NCI-H187 treated with DMSO at 0.1 percent for 48 hours (cell line): ENCODE results near the gene NCS1.
"Not testable (repeated sequence)": the region's sequence is repeated elsewhere in the genome, so short reads cannot be mapped to it uniquely, and the experiment has no call there.

Source experiments
- DNase-seq: peaks from one replicate; lab custom pipeline; 2025; lab: John Stamatoyannopoulos, UW

Gene NCS1

GRCh38 chr9:130263601-130264413 lies 91.6 kb downstream of the NCS1 start:
- no peak for DNase-seq

- no peak for DNase-seq
These were observed 92.5 kb downstream of the NCS1 start for GRCh38 chr9:130264414-130265350.

- DNase-seq = no peak
These were observed 93.4 kb downstream of the NCS1 start, which contains the start of gene HMCN2 for GRCh38 chr9:130265431-130266235. HMCN2 (plus strand) TSS chr9:130265760; CDS start chr9:130265879, 119 bp downstream.

GRCh38 chr9:130266236-130267098 lies 94.3 kb downstream of the NCS1 start:
- no peak for DNase-seq

- no peak for DNase-seq
These were observed 95.7 kb downstream of the NCS1 start for GRCh38 chr9:130267930-130268329.

- DNase-seq = no peak
These were observed 96.5 kb downstream of the NCS1 start for GRCh38 chr9:130268521-130269211.

GRCh38 chr9:130271473-130271872 lies 99.3 kb downstream of the NCS1 start:
- no peak for DNase-seq

- DNase-seq = no peak
These were observed 103.0 kb downstream of the NCS1 start for GRCh38 chr9:130275156-130275555.

GRCh38 chr9:130276121-130276520 lies 103.9 kb downstream of the NCS1 start:
- DNase-seq = no peak

GRCh38 chr9:130276955-130277354 lies 104.8 kb downstream of the NCS1 start:
- no peak for DNase-seq

- not testable (repeated sequence) for DNase-seq
These were observed 105.3 kb downstream of the NCS1 start for GRCh38 chr9:130277525-130277924.

- no peak for DNase-seq
These were observed 111.5 kb downstream of the NCS1 start for GRCh38 chr9:130283539-130284248.

GRCh38 chr9:130284249-130284625 lies 112.0 kb downstream of the NCS1 start:
- no peak for DNase-seq

- no peak for DNase-seq
These were observed 112.5 kb downstream of the NCS1 start for GRCh38 chr9:130284690-130285089.

GRCh38 chr9:130285271-130285670 lies 113.1 kb downstream of the NCS1 start:
- no peak for DNase-seq

GRCh38 chr9:130286072-130286770 lies 114.0 kb downstream of the NCS1 start:
- DNase-seq = no peak
